SU-DHL-6 (cell line): Measurements from ENCODE around the gene GSG1.

Experiments used
- H2AFZ ChIP-seq: fragments of 200-600 bp; sonication (generic); 2 replicates; pipeline ENCODE4 v1.6.1; 2014; ENCODE audit warnings: low read depth, mild to moderate bottlenecking, moderate library complexity, mixed read lengths, antibody characterized with exemption, low read length; ENCODE audit not compliant: severe bottlenecking
- H3F3A ChIP-seq: fragments of 200-600 bp; shearing (Covaris generic); 2 replicates; pipeline ENCODE4 v1.6.0; 2016; ENCODE audit warnings: antibody characterized with exemption, mild to moderate bottlenecking; ENCODE audit not compliant: insufficient read depth
- H3K27ac ChIP-seq: fragments of 200-600 bp; sonication (generic); 2 replicates; pipeline ENCODE4 v1.5.1; 2016; ENCODE audit warnings: low read depth, mild to moderate bottlenecking, low read length, moderate library complexity, mixed read lengths
- H3K27me3 ChIP-seq: fragments of 200-600 bp; sonication (generic), shearing (Covaris generic); 2 replicates; pipeline ENCODE4 v1.6.0; 2014; ENCODE audit warnings: mild to moderate bottlenecking, low read length
- H3K36me3 ChIP-seq: fragments of 200-600 bp; sonication (generic); 2 replicates; pipeline ENCODE4 v1.6.1; 2014; ENCODE audit warnings: mild to moderate bottlenecking, low read length, mixed read lengths
- H3K4me2 ChIP-seq: fragments of 300-600, 200-600 bp; shearing (Covaris generic), sonication (generic); 2 replicates; pipeline ENCODE4 v1.6.0; 2014; ENCODE audit warnings: low read length, low read depth, mild to moderate bottlenecking; ENCODE audit not compliant: poor library complexity, severe bottlenecking
- H3K4me3 ChIP-seq: fragments of 200-600 bp; sonication (generic); 2 replicates; pipeline ENCODE4 v1.5.1; 2014; ENCODE audit warnings: antibody characterized with exemption, low read length, mild to moderate bottlenecking, mixed read lengths; ENCODE audit not compliant: insufficient read depth, poor library complexity, severe bottlenecking
- H3K79me2 ChIP-seq: fragments of 200-600 bp; sonication (generic); 2 replicates; pipeline ENCODE4 v1.6.1; 2014; ENCODE audit warnings: mild to moderate bottlenecking, low read length, moderate library complexity; ENCODE audit not compliant: insufficient read depth
- H3K9ac ChIP-seq: fragments of 200-600 bp; sonication (generic); 2 replicates; pipeline ENCODE4 v1.7.0; 2014; ENCODE audit warnings: mild to moderate bottlenecking, low read length
- H3K9me2 ChIP-seq: fragments of 200-600 bp; sonication (generic); replicated peaks from 2 replicates; pipeline ENCODE4 v1.6.1; 2014; ENCODE audit warnings: low read length; ENCODE audit not compliant: insufficient read depth
- H3K9me3 ChIP-seq: fragments of 200-600 bp; sonication (generic); 2 replicates; pipeline ENCODE4 v1.6.1; 2014; ENCODE audit warnings: low read length, mixed read lengths; ENCODE audit not compliant: insufficient read depth
- H4K20me1 ChIP-seq: fragments of 200-600 bp; sonication (generic); 2 replicates; pipeline ENCODE4 v1.6.1; 2014; ENCODE audit warnings: low read depth, mild to moderate bottlenecking, antibody characterized with exemption, low read length, moderate library complexity, mixed read lengths
- EZH2phosphoT487 ChIP-seq: fragments of 200-600 bp; sonication (generic), shearing (Covaris generic); conservative IDR thresholded peaks from 2 replicates; pipeline ENCODE4 v1.6.1; 2018; ENCODE audit warnings: mild to moderate bottlenecking, antibody characterized with exemption, low read length, moderate library complexity, mixed read lengths
- TF ChIP-seq, protein P1 (sequence below): fragments of 200-600 bp; sonication (generic); IDR thresholded peaks from one replicate; pipeline ENCODE4 v1.5.1; 2017; ENCODE audit warnings: antibody characterized with exemption, mild to moderate bottlenecking, low read length, moderate library complexity; ENCODE audit not compliant: insufficient read depth, poor library complexity, severe bottlenecking

GSG1 gene

GRCh38 chr12:13117029-13117428 lies 13.6 kb upstream of the GSG1 start:
- H3K4me3 ChIP-seq, result no peak overlapping the region
- H4K20me1 ChIP-seq, result no peaks in the 10 kb centered on the region
- no peaks in the 10 kb centered on the region for H3K79me2 ChIP-seq
- H3K9me3 ChIP-seq, result no peaks in the 10 kb centered on the region
- H3K9me2 ChIP-seq, result no peaks in the 10 kb centered on the region
- no peaks in the 10 kb centered on the region for H3F3A ChIP-seq
- no peaks in the 10 kb centered on the region for H3K27me3 ChIP-seq
- TF ChIP-seq, protein P1, sequence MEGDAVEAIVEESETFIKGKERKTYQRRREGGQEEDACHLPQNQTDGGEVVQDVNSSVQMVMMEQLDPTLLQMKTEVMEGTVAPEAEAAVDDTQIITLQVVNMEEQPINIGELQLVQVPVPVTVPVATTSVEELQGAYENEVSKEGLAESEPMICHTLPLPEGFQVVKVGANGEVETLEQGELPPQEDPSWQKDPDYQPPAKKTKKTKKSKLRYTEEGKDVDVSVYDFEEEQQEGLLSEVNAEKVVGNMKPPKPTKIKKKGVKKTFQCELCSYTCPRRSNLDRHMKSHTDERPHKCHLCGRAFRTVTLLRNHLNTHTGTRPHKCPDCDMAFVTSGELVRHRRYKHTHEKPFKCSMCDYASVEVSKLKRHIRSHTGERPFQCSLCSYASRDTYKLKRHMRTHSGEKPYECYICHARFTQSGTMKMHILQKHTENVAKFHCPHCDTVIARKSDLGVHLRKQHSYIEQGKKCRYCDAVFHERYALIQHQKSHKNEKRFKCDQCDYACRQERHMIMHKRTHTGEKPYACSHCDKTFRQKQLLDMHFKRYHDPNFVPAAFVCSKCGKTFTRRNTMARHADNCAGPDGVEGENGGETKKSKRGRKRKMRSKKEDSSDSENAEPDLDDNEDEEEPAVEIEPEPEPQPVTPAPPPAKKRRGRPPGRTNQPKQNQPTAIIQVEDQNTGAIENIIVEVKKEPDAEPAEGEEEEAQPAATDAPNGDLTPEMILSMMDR, result no peak
- TF ChIP-seq EZH2phosphoT487, result no peak
- H3K36me3 ChIP-seq, result no peaks in the 10 kb centered on the region
- H3K27ac ChIP-seq, result no peak overlapping the region
- no peak overlapping the region for H2AFZ ChIP-seq
- no peak overlapping the region for H3K4me2 ChIP-seq
- H3K9ac ChIP-seq, result no peak overlapping the region

- Histone ChIP-seq H3K4me2 (no peak overlapping the region), H3K9me3 (no peaks in the 10 kb centered on the region), H3K9ac (no peak overlapping the region), H3K36me3 (no peaks in the 10 kb centered on the region), H4K20me1 (no peaks in the 10 kb centered on the region), H3K4me3 (no peak overlapping the region), H3K9me2 (no peaks in the 10 kb centered on the region), H3K27me3 (no peaks in the 10 kb centered on the region), H2AFZ (no peak overlapping the region), H3K79me2 (no peaks in the 10 kb centered on the region), H3F3A (no peaks in the 10 kb centered on the region), H3K27ac (no peak overlapping the region)
- no peak for TF ChIP-seq EZH2phosphoT487
- TF ChIP-seq, protein P1, result no peak
Measured at GRCh38 chr12:13116259-13116658, 12.8 kb upstream of the GSG1 start.

DNA sequence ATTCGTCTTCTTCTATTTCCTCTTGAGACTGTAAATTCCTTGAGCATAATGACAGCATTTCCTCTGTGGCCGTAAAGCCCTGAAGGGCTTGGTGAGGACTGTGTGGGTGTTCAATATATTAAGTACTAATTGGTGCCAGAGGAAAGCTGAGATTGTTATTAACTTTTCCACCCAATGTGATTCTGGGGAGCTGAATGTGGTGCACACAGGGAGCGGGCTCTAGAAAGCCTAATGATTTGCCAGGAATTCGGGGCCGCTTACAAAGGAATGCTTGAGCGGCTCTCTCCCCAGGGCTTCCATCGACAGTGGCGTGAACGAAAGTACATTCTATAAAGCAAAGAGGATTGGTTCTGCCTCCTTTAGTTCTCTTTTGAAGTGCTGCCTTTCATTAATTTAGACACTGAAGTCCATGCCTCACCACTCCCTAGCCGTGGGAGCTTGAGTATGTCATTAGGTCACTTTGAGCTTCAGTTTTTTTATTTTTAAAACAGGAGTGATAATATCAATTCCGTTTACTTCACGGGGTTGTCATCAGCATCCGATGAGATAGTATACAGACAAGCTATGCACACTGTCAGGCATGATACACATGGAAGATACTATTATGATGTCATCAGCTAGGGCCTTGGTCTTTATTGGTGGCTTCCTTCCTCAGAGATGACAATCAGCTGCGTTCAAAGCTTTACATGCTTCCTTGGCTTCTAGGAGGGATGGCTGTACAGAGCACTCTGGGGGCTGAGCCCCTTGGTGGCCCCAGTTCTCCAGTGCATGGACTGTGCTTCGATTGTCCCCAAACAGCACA lies 11.0 kb upstream of the GSG1 start:
- no peaks in the 10 kb centered on the region for H3K79me2 ChIP-seq
- H4K20me1 ChIP-seq, result no peaks in the 10 kb centered on the region
- no peaks in the 10 kb centered on the region for H3K9me3 ChIP-seq
- no peak for TF ChIP-seq EZH2phosphoT487
- TF ChIP-seq, protein P1, result no peak
- H3K9me2 ChIP-seq, result no peaks in the 10 kb centered on the region
- H3K4me3 ChIP-seq, result no peak overlapping the region
- H3K27ac ChIP-seq, result no peak overlapping the region
- H3K9ac ChIP-seq, result no peak overlapping the region
- no peaks in the 10 kb centered on the region for H3K36me3 ChIP-seq
- H3F3A ChIP-seq, result no peaks in the 10 kb centered on the region
- no peak overlapping the region for H2AFZ ChIP-seq
- no peaks in the 10 kb centered on the region for H3K27me3 ChIP-seq
- H3K4me2 ChIP-seq, result no peak overlapping the region
